Colon (tissue), 2 donors: Measurements from ENCODE around the gene CAPZA2.
"Not testable (repeated sequence)": the region's sequence is repeated elsewhere in the genome, so short reads cannot be mapped to it uniquely, and the experiment has no call there.

ENCODE experiments used
- FAIRE-seq: peaks from 2 replicates; lab custom pipeline; 2012; peaks lifted over from hg19 to GRCh38; lab: Jason Lieb, UNC
- donor health status: control.
- donor health status: control.

CAPZA2 gene

GRCh38 chr7:116920359-116920758, 58.0 kb downstream of the CAPZA2 start:
- FAIRE-seq = no peak

- FAIRE-seq = no peak
Observed at GRCh38 chr7:116922545-116922944, 60.2 kb downstream of the CAPZA2 start.

- FAIRE-seq = no peak
Observed at GRCh38 chr7:116924741-116925140, 62.4 kb downstream of the CAPZA2 start.

- no peak for FAIRE-seq
Observed at GRCh38 chr7:116929021-116929420, 66.6 kb downstream of the CAPZA2 start.

GRCh38 chr7:116929914-116930913, 67.8 kb downstream of the CAPZA2 start:
- FAIRE-seq = no peak

GRCh38 chr7:116932566-116932965, 70.2 kb downstream of the CAPZA2 start:
- no peak for FAIRE-seq

- FAIRE-seq = no peak
Observed at GRCh38 chr7:116933465-116933864, 71.1 kb downstream of the CAPZA2 start.

GRCh38 chr7:116934580-116934979, 72.2 kb downstream of the CAPZA2 start:
- FAIRE-seq = no peak

GRCh38 chr7:116936844-116937243, 74.5 kb downstream of the CAPZA2 start:
- FAIRE-seq = not testable (repeated sequence)

- no peak for FAIRE-seq
Observed at GRCh38 chr7:116938678-116939077, 76.3 kb downstream of the CAPZA2 start.

- no peak for FAIRE-seq
Observed at GRCh38 chr7:116940689-116941370, 78.4 kb downstream of the CAPZA2 start.

GRCh38 chr7:116942504-116942903, 80.1 kb downstream of the CAPZA2 start:
- no peak for FAIRE-seq

GRCh38 chr7:116948934-116949333, 86.5 kb downstream of the CAPZA2 start:
- no peak for FAIRE-seq

- FAIRE-seq = no peak
Observed at GRCh38 chr7:116949941-116950801, 87.8 kb downstream of the CAPZA2 start.

- FAIRE-seq = no peak
Observed at GRCh38 chr7:116950889-116951351, 88.5 kb downstream of the CAPZA2 start.

- no peak for FAIRE-seq
Observed at GRCh38 chr7:116951366-116952292, 89.2 kb downstream of the CAPZA2 start.

- no peak for FAIRE-seq
Observed at GRCh38 chr7:116952635-116953371, 90.4 kb downstream of the CAPZA2 start.

- FAIRE-seq = no peak
Observed at GRCh38 chr7:116953372-116953905, 91.1 kb downstream of the CAPZA2 start, which contains the start of gene ST7. ST7 (plus strand) TSS chr7:116953501; CDS start chr7:116953541, 40 bp downstream.

- FAIRE-seq = no peak
Observed at GRCh38 chr7:116953906-116954838, 91.8 kb downstream of the CAPZA2 start.
